Neural progenitor cell (in vitro differentiated cells): ENCODE results near the gene FNIP1.

Experiments used
- CTCF ChIP-seq: fragments of 200-600 bp; sonication (generic); IDR thresholded peaks from 2 replicates; pipeline ENCODE4 v1.5.1; 2017; ENCODE audit warnings: antibody characterized with exemption, mild to moderate bottlenecking
- EZH2phosphoT487 ChIP-seq: fragments of 200-600 bp; sonication (generic); IDR thresholded peaks from 2 replicates; pipeline ENCODE4 v1.6.1; 2017; ENCODE audit warnings: antibody characterized with exemption

GRCh38 chr5:131845828-131846227, 49.0 kb upstream of the FNIP1 start:
- TF ChIP-seq CTCF (no peak), EZH2phosphoT487 (no peak)
